Retinal pigment epithelial cell (primary cell): Measurements from ENCODE around the gene KRTAP10-2.
"Not testable (repeated sequence)": the region's sequence is repeated elsewhere in the genome, so short reads cannot be mapped to it uniquely, and the experiment has no call there.

ENCODE experiments used
- DNase-seq: peaks from one replicate; pipeline ENCODE4 v3.0.0-alpha.2; 2010; ENCODE audit warnings: low read depth
- H3K4me3 ChIP-seq: 2 replicates; pipeline ENCODE4 v1.5.1; 2011; ENCODE audit warnings: mild to moderate bottlenecking, low read length, control low read depth, moderate library complexity
- CTCF ChIP-seq: conservative IDR thresholded peaks from 2 replicates; pipeline ENCODE4 v1.5.1; 2011; ENCODE audit warnings: low read depth, low read length, control low read depth, inconsistent platforms

The KRTAP10-2 gene

GRCh38 chr21:44589094-44589493 is 37.8 kb upstream of the KRTAP10-2 start:
- no peak overlapping the region for H3K4me3 ChIP-seq
- no peak for TF ChIP-seq CTCF
- DNase-seq: no peak

GRCh38 chr21:44585892-44586291 is 34.6 kb upstream of the KRTAP10-2 start:
- H3K4me3 ChIP-seq: no peak overlapping the region
- TF ChIP-seq CTCF: no peak
- no peak for DNase-seq

- H3K4me3 ChIP-seq: no peak overlapping the region
- DNase-seq: no peak
- TF ChIP-seq CTCF: no peak
Observed at GRCh38 chr21:44583800-44584147, 32.5 kb upstream of the KRTAP10-2 start.

- no peak for DNase-seq
- TF ChIP-seq CTCF: no peak
- no peak overlapping the region for H3K4me3 ChIP-seq
Observed at GRCh38 chr21:44583089-44583799, 31.9 kb upstream of the KRTAP10-2 start.

GRCh38 chr21:44582055-44582454 is 30.8 kb upstream of the KRTAP10-2 start:
- no peak for TF ChIP-seq CTCF
- no peak for DNase-seq
- H3K4me3 ChIP-seq: no peak overlapping the region

- H3K4me3 ChIP-seq: no peak overlapping the region
- no peak for TF ChIP-seq CTCF
- no peak for DNase-seq
Observed at GRCh38 chr21:44581158-44581557, 29.9 kb upstream of the KRTAP10-2 start.

GRCh38 chr21:44580231-44580821 is 29.0 kb upstream of the KRTAP10-2 start, which contains the start of gene KRTAP10-5:
KRTAP10-5 (minus strand) TSS chr21:44580604; CDS start chr21:44580578, 26 bp downstream.
- DNase-seq, H3K4me3 ChIP-seq: not testable (repeated sequence)
